IPS DF 4.7 (cell line): Measurements from ENCODE around the gene DRAM2.
"Not testable (repeated sequence)": the region's sequence is repeated elsewhere in the genome, so short reads cannot be mapped to it uniquely, and the experiment has no call there.

Source experiments
- DNase-seq: peaks from one replicate; pipeline ENCODE4 v3.0.0-alpha.2; 2013; ENCODE audit warnings: low spot score; ENCODE audit errors: extremely low read depth

The DRAM2 gene

GRCh38 chr1:111142356-111142975 lies 2.6 kb upstream of the DRAM2 start:
- no peak for DNase-seq

GRCh38 chr1:111141245-111142220 lies 1.6 kb upstream of the DRAM2 start:
- DNase-seq: no peak

- no peak for DNase-seq
These were observed 731 bp upstream of the DRAM2 start for GRCh38 chr1:111140680-111140967.

GRCh38 chr1:111139324-111139955 lies 453 bp downstream of the DRAM2 start:
- DNase-seq: no peak

GRCh38 chr1:111133866-111134265 lies 6.0 kb downstream of the DRAM2 start:
- DNase-seq: no peak

- DNase-seq: no peak
These were observed 8.2 kb downstream of the DRAM2 start for GRCh38 chr1:111131693-111132092.

- DNase-seq: no peak
These were observed 10.5 kb downstream of the DRAM2 start for GRCh38 chr1:111129376-111129775.

GRCh38 chr1:111127923-111128643 lies 11.8 kb downstream of the DRAM2 start:
- DNase-seq: no peak

GRCh38 chr1:111126354-111126753 lies 13.5 kb downstream of the DRAM2 start:
- DNase-seq: no peak

GRCh38 chr1:111116496-111116895 lies 23.4 kb downstream of the DRAM2 start:
- DNase-seq: no peak

- DNase-seq: no peak
These were observed 29.5 kb downstream of the DRAM2 start for GRCh38 chr1:111110197-111110899.

- DNase-seq: no peak
These were observed 34.9 kb downstream of the DRAM2 start for GRCh38 chr1:111104981-111105380.

GRCh38 chr1:111101854-111102642 lies 37.8 kb downstream of the DRAM2 start:
- no peak for DNase-seq

- no peak for DNase-seq
These were observed 40.6 kb downstream of the DRAM2 start for GRCh38 chr1:111099289-111099688.

- DNase-seq: no peak
These were observed 42.4 kb downstream of the DRAM2 start for GRCh38 chr1:111097356-111098099.

GRCh38 chr1:111095421-111095820 lies 44.5 kb downstream of the DRAM2 start:
- not testable (repeated sequence) for DNase-seq

- no peak for DNase-seq
These were observed 50.3 kb downstream of the DRAM2 start for GRCh38 chr1:111089638-111090037.

GRCh38 chr1:111085676-111086075 lies 54.2 kb downstream of the DRAM2 start:
- no peak for DNase-seq

- no peak for DNase-seq
These were observed 54.9 kb downstream of the DRAM2 start for GRCh38 chr1:111084999-111085398.
